K562 (cell line): ENCODE results near the gene DCAF11. TPM values are rescaled to one million over a fixed set of nuclear protein-coding genes. Genes with fewer than 3 reads are reported as not detected.

ENCODE experiments used
- ATAC-seq: fragments of 200-7000 bp; cut with Tn5 transposase; 3 replicates; pipeline ENCODE4 v1.9.1; 2020; ENCODE audit warnings: moderate library complexity
- BruUV-seq: library from RNA; stranded (reverse); fragments of 400-500 nt; replicated peaks from 2 replicates; lab custom pipeline; 2021; lab: Mats Ljungman, UMichigan
- CTCF ChIA-PET: fragments of 300-600 bp; formaldehyde crosslinking; extraction: SDS; loops from one replicate; lab custom pipeline; 2021; ENCODE audit warnings: low intra/inter-chr PET ratio; lab: Yijun Ruan, JAX
- POLR2A ChIA-PET: fragments of 300-600, 350-650 bp; sonication (Branson Sonifier 250); formaldehyde crosslinking; extraction: SDS; loops from one replicate; lab custom pipeline; 2021; ENCODE audit warnings: antibody characterized with exemption, inconsistent platforms; lab: Yijun Ruan, JAX
- DNase-seq, 4 experiments: peaks; one replicate each; pipeline versions ENCODE4 v3.0.0 to v3.0.0-alpha.2; 2011 to 2018; ENCODE audit warnings: low spot score in 3 of 4, mixed read lengths in 3 of 4; ENCODE audit errors: extremely low read depth in 1 of 4
- FAIRE-seq: peaks from 2 replicates; lab custom pipeline; 2011; peaks lifted over from hg19 to GRCh38; lab: Jason Lieb, UNC
- H2AFZ ChIP-seq: 2 replicates; pipeline ENCODE4 v1.6.0; 2011; ENCODE audit warnings: low read depth, low read length, control low read depth, inconsistent platforms
- H3K27ac ChIP-seq: fragments of 200-600 bp; 3 replicates; pipeline ENCODE4 v1.8.0; 2011; ENCODE audit warnings: low read depth, mild to moderate bottlenecking, control low read depth, inconsistent platforms, low read length, moderate library complexity, mixed read lengths; ENCODE audit errors: extremely low read depth
- H3K27me3 ChIP-seq, 2 experiments: fragments of 300-600 bp in 1 of 2; 2 replicates in 1 of 2; 3 replicates in 1 of 2; pipeline versions ENCODE4 v1.6.0 to v1.8.0; 2011; ENCODE audit warnings: inconsistent platforms in 2 of 2, low read length in 2 of 2, mild to moderate bottlenecking in 1 of 2, mixed read lengths in 1 of 2, moderate library complexity in 1 of 2; ENCODE audit not compliant: control insufficient read depth in 2 of 2, insufficient read depth in 2 of 2
- H3K36me3 ChIP-seq: fragments of 300-600 bp; 3 replicates; pipeline ENCODE4 v1.8.0; 2011; ENCODE audit warnings: mild to moderate bottlenecking, low read length, inconsistent platforms; ENCODE audit not compliant: control insufficient read depth, insufficient read depth
- H3K4me1 ChIP-seq, 2 experiments: fragments of 200-600 bp in 1 of 2; replicated peaks in 1 of 2; 2 replicates in 1 of 2; 3 replicates in 1 of 2; pipeline versions ENCODE4 v1.5.1 to v1.8.0; 2011; ENCODE audit warnings: inconsistent platforms in 2 of 2, low read length in 2 of 2, mild to moderate bottlenecking in 1 of 2, mixed read lengths in 1 of 2, moderate library complexity in 1 of 2; ENCODE audit not compliant: control insufficient read depth in 2 of 2, insufficient read depth in 2 of 2
- H3K4me2 ChIP-seq: 2 replicates; pipeline ENCODE4 v1.6.1; 2011; ENCODE audit warnings: low read length, control low read depth, inconsistent platforms, mixed read lengths; ENCODE audit not compliant: insufficient read depth
- H3K4me3 ChIP-seq: fragments of 200-600 bp; sonication (generic), shearing (Covaris generic); 2 replicates; pipeline ENCODE4 v1.5.1; 2016; ENCODE audit warnings: control low read depth, inconsistent platforms
- H3K79me2 ChIP-seq: fragments of 200-600 bp; 3 replicates; pipeline ENCODE4 v1.8.0; 2011; ENCODE audit warnings: low read length, inconsistent platforms; ENCODE audit not compliant: control insufficient read depth, insufficient read depth
- H3K9ac ChIP-seq, 2 experiments: 2 replicates each; pipeline versions ENCODE4 v1.6.0 to v1.6.1; 2011; ENCODE audit warnings: low read depth in 2 of 2, low read length in 2 of 2, control low read depth in 1 of 2, inconsistent platforms in 1 of 2, mild to moderate bottlenecking in 1 of 2, mixed read lengths in 1 of 2; ENCODE audit not compliant: insufficient read depth in 1 of 2
- H3K9me1 ChIP-seq: one replicate; pipeline ENCODE4 v1.6.0; 2011; ENCODE audit warnings: inconsistent platforms, mild to moderate bottlenecking, low read length, moderate library complexity; ENCODE audit not compliant: control insufficient read depth, insufficient read depth
- H3K9me3 ChIP-seq: replicated peaks from 2 replicates; pipeline ENCODE4 v1.5.1; 2011; ENCODE audit warnings: low read depth, low read length, inconsistent platforms; ENCODE audit not compliant: control insufficient read depth, insufficient read depth
- H4K20me1 ChIP-seq: replicated peaks from 2 replicates; pipeline ENCODE4 v1.6.1; 2011; ENCODE audit warnings: low read length, inconsistent platforms, mixed read lengths; ENCODE audit not compliant: control insufficient read depth, insufficient read depth
- CSDE1 ChIP-seq, 2 experiments: fragments of 450-650 bp; IDR thresholded peaks; 2 replicates each; pipeline ENCODE4 v1.6.1; 2016; ENCODE audit warnings: mild to moderate bottlenecking in 1 of 2
- DMBX1 ChIP-seq: fragments of 250-450 bp; sonication (Bioruptor Pico); IDR thresholded peaks from 2 replicates; pipeline ENCODE4 v1.8.0; 2022; ENCODE audit warnings: inconsistent platforms, mild to moderate bottlenecking, moderate library complexity, borderline replicate concordance
- ELF2 ChIP-seq: fragments of 250-450 bp; sonication (Bioruptor Pico); IDR thresholded peaks from 2 replicates; pipeline ENCODE4 v1.5.0; 2021; ENCODE audit warnings: mild to moderate bottlenecking
- EWSR1 ChIP-seq: fragments of 450-650 bp; IDR thresholded peaks from 2 replicates; pipeline ENCODE4 v1.6.1; 2018; ENCODE audit warnings: borderline replicate concordance, mild to moderate bottlenecking, low read depth, moderate library complexity; ENCODE audit not compliant: partially characterized antibody
- HMG20B ChIP-seq: fragments of 250-450 bp; sonication (Bioruptor Pico); IDR thresholded peaks from 2 replicates; pipeline ENCODE4 v1.5.0; 2021; ENCODE audit warnings: mild to moderate bottlenecking
- KAT7 ChIP-seq: sonication (generic); formaldehyde crosslinking; IDR thresholded peaks from 2 replicates; pipeline ENCODE4 v1.8.0; 2022; ENCODE audit warnings: missing genetic modification reagents, mild to moderate bottlenecking, borderline replicate concordance
- KHSRP ChIP-seq: fragments of 450-650 bp; IDR thresholded peaks from 2 replicates; pipeline ENCODE4 v1.6.1; 2017
- NFYB ChIP-seq: IDR thresholded peaks from 2 replicates; pipeline ENCODE4 v1.6.1; 2011; ENCODE audit warnings: mild to moderate bottlenecking, moderate library complexity; ENCODE audit not compliant: insufficient read length; ENCODE audit errors: extremely low read depth
- RAD21 ChIP-seq, 2 experiments: fragments of 250-450 bp in 1 of 2; fragments of 450-650 bp in 1 of 2; sonication (Bioruptor Pico) in 1 of 2; formaldehyde crosslinking in 1 of 2; IDR thresholded peaks in 1 of 2; conservative IDR thresholded peaks in 1 of 2; 2 replicates each; pipeline versions ENCODE4 v1.4.0 to v1.8.0; 2020 to 2022; ENCODE audit warnings: mild to moderate bottlenecking in 2 of 2, moderate library complexity in 1 of 2
- SAFB2 ChIP-seq: fragments of 200-400 bp; formaldehyde crosslinking; IDR thresholded peaks from 2 replicates; pipeline ENCODE4 v1.6.1; 2018; ENCODE audit warnings: borderline replicate concordance, low read length, low read depth, moderate library complexity; ENCODE audit not compliant: severe bottlenecking
- SMAD4 ChIP-seq: fragments of 250-450 bp; sonication (Bioruptor Pico); conservative IDR thresholded peaks from 2 replicates; pipeline ENCODE4 v1.8.0; 2021; ENCODE audit warnings: inconsistent platforms, mild to moderate bottlenecking, moderate library complexity
- TBP ChIP-seq: optimal IDR thresholded peaks from 2 replicates; pipeline ENCODE3; 2011; ENCODE audit warnings: low read depth, low read length, improper control_type of control experiment
- ZNF3 ChIP-seq: fragments of 250-450 bp; sonication (Bioruptor Pico); IDR thresholded peaks from 2 replicates; pipeline ENCODE4 v1.5.0; 2021; ENCODE audit warnings: mild to moderate bottlenecking, moderate library complexity
- ZNF586 ChIP-seq: fragments of 450-650 bp; formaldehyde crosslinking; conservative IDR thresholded peaks from 2 replicates; pipeline ENCODE4 v1.4.0; 2020; ENCODE audit warnings: mild to moderate bottlenecking, moderate library complexity
- ZNF780A ChIP-seq: fragments of 250-450 bp; sonication (Bioruptor Pico); IDR thresholded peaks from 2 replicates; pipeline ENCODE4 v1.5.0; 2021; ENCODE audit warnings: mild to moderate bottlenecking
- WGBS: fragments of 100-300 bp; shearing (Covaris generic); methylation state at CpG from one replicate; pipeline ENCODE4 v1.1.6; 2016; ENCODE audit warnings: low coverage, mixed read lengths; ENCODE audit not compliant: insufficient coverage; ENCODE audit errors: missing lambda C conversion rate; 5-methylcytosine and 5-hydroxymethylcytosine counted together
- in situ Hi-C: fragments of 300-500 bp; cut with MboI; formaldehyde crosslinking; loops from 4 replicates; pipeline ENCODE4 v1.15.0; 2018; ENCODE audit warnings: inconsistent platforms, mixed read lengths
- intact Hi-C: fragments of 100-400 bp; cut with micrococcal nuclease; formaldehyde crosslinking; loops from 2 replicates; pipeline ENCODE4 v1.14.2; 2022
- polyA plus RNA-seq, 8 experiments: library from polyadenylated mRNA; depleted of rRNA in 4 of 8; stranded (reverse) in 5 of 8; unstranded in 3 of 8; fragments of >200 nt; fragmentation: Nextera tagmentation in 2 of 8; fragmentation: Illumina TruSeq in 1 of 8; extraction: Ambion mirVana in 2 of 8; extraction: Trizol in 1 of 8; gene quantifications; 2 replicates each; pipeline versions ENCODE4 v1.2.1 to v1.2.3, GENCODE V29; 2011 to 2014; ENCODE audit warnings: inconsistent platforms in 1 of 8, missing spikeins in 1 of 8
- total RNA-seq, 7 experiments: library from RNA; depleted of rRNA in 6 of 7; stranded (reverse); fragments of >200 nt in 6 of 7; fragmentation: Illumina TruSeq in 2 of 7; extraction: Trizol in 2 of 7; gene quantifications; 2 replicates each; pipeline versions ENCODE4 v1.2.1 to v1.2.3, GENCODE V29; 2011 to 2021; ENCODE audit warnings: low replicate concordance in 1 of 7
- TF ChIP-seq, protein P1 (sequence below), 2 experiments: fragments of 200-800 bp in 1 of 2; sonication (Bioruptor generic) in 1 of 2; sonication (generic) in 1 of 2; formaldehyde crosslinking in 1 of 2; IDR thresholded peaks in 1 of 2; conservative IDR thresholded peaks in 1 of 2; 2 replicates each; pipeline versions ENCODE4 v1.5.0 to v1.6.1; 2016 to 2020; ENCODE audit warnings: missing compliant biosample characterization in 1 of 2, missing genetic modification characterization in 1 of 2, missing genetic modification reagents in 1 of 2
- TF ChIP-seq, protein P2 (sequence below): fragments of 150-350 bp; IDR thresholded peaks from 2 replicates; pipeline ENCODE4 v1.6.1; 2014; ENCODE audit warnings: low read depth, mild to moderate bottlenecking, low read length, borderline replicate concordance
- TF ChIP-seq, protein P3 (sequence below): fragments of 450-650 bp; IDR thresholded peaks from 2 replicates; pipeline ENCODE4 v1.6.1; 2016; ENCODE audit warnings: missing biosample characterization, missing genetic modification characterization

The DCAF11 gene
- total and polyA plus RNA-seq, 9 of the 15 experiments (the other 6 are each of a cell fraction or from before 2014, with no cell fraction given): 8.5 to 46.2 (median 36.4) TPM

DNA sequence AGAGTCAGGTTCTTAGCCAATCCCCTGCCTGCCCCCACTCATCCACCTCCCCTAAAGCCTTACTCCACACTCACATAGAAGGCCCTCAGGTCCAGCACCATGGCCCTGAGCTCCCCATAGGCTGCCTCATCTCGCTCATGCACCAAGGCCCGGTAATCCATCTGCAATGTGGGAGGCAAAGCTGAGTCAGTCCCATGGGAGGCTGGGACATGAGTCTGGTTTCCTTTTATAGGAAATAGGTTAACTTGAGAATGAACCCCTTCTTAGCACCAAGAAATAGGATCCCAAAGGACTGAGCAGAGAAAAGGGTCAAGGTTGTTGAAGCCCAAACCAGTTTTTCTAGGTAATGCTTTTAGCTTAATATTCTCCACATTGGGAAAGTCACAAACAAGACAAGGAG, 28.9 kb downstream of the DCAF11 start:
- no peaks in the 10 kb centered on the region; the same call in 1 of the 2 replicates for H4K20me1 ChIP-seq
- peaks cover 39% of the 10 kb centered on the region; the same call in 2 of the 3 replicates for H3K36me3 ChIP-seq
- ATAC-seq (no peak), FAIRE-seq (no peak), DNase-seq (no peak)
- CTCF ChIA-PET: no interaction called here
- WGBS: 24% methylated on average over 2 of the region's 2 CpGs
- BruUV-seq: no TSS peak
- H3K9me3 ChIP-seq: no peaks in the 10 kb centered on the region
- POLR2A ChIA-PET: no interaction called here
- H3K79me2 ChIP-seq: peaks cover 52% of the 10 kb centered on the region
- in situ Hi-C loops (no loop called here), intact Hi-C loops (loop anchor here (10.0 kb wide), 1 partner anchor 49 kb away; the partner anchor contains the start of gene PCK2)
- peaks cover 32 to 47% of the 10 kb centered on the region in 2 experiments; a peak in 4 of 5 replicates for H3K4me1 ChIP-seq
- peaks cover 5% of the 10 kb centered on the region for H3K9me1 ChIP-seq
- H3K9ac ChIP-seq: no peak overlapping the region; a peak in 1 of 4 replicates
- H2AFZ ChIP-seq: no peak overlapping the region
- H3K27ac ChIP-seq: no peak overlapping the region
- no peaks in the 10 kb centered on the region for H3K27me3 ChIP-seq
- no peak overlapping the region for H3K4me3 ChIP-seq
- no peak overlapping the region for H3K4me2 ChIP-seq
- TF ChIP-seq DMBX1 (CRISPR knock-in tag) (no peak), ZNF780A (no peak), ZNF586 (CRISPR knock-in tag) (no peak), TBP (no peak), EWSR1 (no peak), CSDE1 (IDR thresholded peaks at IDR 0.05) (no peak), ZNF3 (no peak), SMAD4 (no peak), KHSRP (no peak), SAFB2 (no peak), NFYB (no peak), ELF2 (no peak), KAT7 (CRISPR knock-in tag) (no peak), HMG20B (CRISPR knock-in tag) (no peak), RAD21 (CRISPR knock-in tag; conservative IDR thresholded peaks at IDR 0.05 in 1 of 2, IDR thresholded peaks at IDR 0.05 in 1 of 2) (no peak)
- TF ChIP-seq, protein P1, sequence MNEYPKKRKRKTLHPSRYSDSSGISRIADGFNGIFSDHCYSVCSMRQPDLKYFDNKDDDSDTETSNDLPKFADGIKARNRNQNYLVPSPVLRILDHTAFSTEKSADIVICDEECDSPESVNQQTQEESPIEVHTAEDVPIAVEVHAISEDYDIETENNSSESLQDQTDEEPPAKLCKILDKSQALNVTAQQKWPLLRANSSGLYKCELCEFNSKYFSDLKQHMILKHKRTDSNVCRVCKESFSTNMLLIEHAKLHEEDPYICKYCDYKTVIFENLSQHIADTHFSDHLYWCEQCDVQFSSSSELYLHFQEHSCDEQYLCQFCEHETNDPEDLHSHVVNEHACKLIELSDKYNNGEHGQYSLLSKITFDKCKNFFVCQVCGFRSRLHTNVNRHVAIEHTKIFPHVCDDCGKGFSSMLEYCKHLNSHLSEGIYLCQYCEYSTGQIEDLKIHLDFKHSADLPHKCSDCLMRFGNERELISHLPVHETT (CRISPR knock-in tag; conservative IDR thresholded peaks at IDR 0.05 in 1 of 2, IDR thresholded peaks at IDR 0.05 in 1 of 2): no peak
- TF ChIP-seq, protein P2, sequence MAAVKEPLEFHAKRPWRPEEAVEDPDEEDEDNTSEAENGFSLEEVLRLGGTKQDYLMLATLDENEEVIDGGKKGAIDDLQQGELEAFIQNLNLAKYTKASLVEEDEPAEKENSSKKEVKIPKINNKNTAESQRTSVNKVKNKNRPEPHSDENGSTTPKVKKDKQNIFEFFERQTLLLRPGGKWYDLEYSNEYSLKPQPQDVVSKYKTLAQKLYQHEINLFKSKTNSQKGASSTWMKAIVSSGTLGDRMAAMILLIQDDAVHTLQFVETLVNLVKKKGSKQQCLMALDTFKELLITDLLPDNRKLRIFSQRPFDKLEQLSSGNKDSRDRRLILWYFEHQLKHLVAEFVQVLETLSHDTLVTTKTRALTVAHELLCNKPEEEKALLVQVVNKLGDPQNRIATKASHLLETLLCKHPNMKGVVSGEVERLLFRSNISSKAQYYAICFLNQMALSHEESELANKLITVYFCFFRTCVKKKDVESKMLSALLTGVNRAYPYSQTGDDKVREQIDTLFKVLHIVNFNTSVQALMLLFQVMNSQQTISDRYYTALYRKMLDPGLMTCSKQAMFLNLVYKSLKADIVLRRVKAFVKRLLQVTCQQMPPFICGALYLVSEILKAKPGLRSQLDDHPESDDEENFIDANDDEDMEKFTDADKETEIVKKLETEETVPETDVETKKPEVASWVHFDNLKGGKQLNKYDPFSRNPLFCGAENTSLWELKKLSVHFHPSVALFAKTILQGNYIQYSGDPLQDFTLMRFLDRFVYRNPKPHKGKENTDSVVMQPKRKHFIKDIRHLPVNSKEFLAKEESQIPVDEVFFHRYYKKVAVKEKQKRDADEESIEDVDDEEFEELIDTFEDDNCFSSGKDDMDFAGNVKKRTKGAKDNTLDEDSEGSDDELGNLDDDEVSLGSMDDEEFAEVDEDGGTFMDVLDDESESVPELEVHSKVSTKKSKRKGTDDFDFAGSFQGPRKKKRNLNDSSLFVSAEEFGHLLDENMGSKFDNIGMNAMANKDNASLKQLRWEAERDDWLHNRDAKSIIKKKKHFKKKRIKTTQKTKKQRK: no peak
- TF ChIP-seq, protein P3, sequence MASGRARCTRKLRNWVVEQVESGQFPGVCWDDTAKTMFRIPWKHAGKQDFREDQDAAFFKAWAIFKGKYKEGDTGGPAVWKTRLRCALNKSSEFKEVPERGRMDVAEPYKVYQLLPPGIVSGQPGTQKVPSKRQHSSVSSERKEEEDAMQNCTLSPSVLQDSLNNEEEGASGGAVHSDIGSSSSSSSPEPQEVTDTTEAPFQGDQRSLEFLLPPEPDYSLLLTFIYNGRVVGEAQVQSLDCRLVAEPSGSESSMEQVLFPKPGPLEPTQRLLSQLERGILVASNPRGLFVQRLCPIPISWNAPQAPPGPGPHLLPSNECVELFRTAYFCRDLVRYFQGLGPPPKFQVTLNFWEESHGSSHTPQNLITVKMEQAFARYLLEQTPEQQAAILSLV: no peak
